ENCODE data around the gene DEFB131B.
"Not testable (repeated sequence)": the region's sequence is repeated elsewhere in the genome, so short reads cannot be mapped to it uniquely, and the experiment has no call there.

The DEFB131B gene

DNA sequence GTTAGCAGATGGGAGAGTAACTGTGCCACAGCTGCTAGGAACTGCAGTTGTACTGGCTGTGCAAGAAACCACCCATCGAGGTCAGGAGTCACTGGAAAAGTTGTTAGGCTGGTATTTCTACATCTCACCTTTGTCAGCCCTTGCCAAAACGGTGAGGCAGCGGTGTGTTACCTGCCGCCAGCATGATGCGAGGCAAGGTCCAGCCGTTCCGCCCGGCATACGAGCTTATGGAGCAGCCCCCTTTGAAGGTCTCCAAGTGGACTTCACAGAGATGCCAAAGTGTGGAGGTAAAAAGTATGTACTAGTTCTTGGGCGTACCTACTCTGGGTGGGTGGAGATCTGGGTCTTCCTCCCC is 33.7 kb downstream of the DEFB131B start:
- not testable (repeated sequence) for DNase-seq

DNA sequence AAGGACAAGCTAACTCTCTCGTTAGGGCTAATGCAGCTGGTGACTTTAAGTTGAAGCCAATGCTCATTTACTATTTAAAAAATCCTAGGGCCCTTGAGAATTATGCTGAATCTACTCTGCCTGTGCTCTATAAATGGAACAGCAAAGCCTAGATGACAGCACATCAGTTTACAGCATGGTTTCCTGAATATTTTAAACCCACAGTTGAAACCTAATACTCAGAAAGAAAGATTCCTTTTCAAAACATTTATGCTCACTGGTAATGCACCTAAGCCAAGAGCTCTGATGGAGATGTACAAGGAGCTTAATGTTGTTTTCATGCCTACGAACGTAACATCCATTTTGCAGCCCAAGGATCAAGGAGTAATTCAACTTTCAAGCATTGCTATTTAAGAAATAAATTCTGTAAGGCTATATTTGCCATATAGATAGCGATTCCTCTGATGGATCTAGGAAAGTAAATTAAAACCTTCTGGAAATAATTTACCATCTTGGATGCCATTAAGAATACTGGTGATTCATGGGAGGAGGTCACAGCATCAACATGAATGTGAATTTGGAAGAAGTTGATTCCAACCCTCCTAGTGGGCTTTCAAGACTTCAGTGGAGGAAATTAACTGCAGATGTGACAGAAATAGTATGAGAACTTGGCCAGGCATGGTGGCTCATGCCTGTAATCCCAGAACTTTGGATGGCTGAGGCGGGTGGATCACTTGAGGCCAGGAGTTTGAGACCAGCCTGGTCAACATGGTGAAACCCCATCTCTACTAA is 35.7 kb downstream of the DEFB131B start:
- no peak for DNase-seq

DNA sequence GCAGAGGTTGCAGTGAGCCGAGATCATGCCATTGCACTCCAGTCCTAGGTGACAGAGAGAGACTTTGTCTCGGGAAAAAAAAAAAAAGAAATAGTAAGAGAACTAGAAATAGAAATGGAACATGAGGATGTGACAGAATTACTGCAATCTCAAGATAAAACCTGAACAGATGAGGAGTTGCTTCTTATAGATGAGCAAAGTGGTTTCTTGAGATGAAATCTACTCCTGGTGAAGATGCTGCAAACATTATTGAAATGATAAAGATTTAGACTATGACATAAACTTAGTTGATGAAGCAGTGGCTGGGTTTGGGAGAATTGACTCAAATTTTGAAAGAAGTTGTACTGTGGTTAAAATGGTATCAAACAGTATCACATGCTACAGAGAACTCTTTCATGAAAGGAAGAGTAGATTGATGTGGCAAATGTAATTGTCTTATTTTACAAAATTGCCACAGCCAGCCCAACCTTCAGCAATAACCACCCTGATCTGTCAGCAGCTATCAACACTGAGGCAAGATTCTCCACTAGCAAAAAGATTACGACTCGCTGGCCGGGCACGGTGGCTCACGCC is 36.5 kb downstream of the DEFB131B start:
- DNase-seq: no peak

DNA sequence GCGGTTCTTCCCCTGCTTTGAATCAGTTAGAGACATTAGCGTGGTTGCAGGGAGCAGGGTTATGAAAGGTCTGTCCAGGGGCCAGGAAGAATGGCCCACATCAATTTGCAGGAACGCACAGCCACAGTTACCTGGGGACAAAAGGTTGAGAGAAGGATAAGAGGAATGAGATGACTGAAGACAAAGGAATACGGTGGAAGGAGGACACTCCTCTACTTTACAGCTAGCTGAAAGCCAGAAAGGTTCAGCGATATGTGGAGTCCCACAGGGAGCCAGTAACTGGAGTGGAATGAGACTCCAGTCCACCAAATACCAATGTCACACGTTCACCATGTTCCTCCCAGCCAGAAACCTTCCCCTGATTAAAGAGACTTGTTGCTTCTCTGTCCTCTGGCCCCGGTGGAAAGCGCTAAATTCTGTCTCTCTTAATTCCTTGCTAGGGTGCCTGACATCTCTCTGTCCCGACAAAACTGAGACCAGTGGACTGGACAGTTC is 39.4 kb downstream of the DEFB131B start:
- DNase-seq: no peak

DNA sequence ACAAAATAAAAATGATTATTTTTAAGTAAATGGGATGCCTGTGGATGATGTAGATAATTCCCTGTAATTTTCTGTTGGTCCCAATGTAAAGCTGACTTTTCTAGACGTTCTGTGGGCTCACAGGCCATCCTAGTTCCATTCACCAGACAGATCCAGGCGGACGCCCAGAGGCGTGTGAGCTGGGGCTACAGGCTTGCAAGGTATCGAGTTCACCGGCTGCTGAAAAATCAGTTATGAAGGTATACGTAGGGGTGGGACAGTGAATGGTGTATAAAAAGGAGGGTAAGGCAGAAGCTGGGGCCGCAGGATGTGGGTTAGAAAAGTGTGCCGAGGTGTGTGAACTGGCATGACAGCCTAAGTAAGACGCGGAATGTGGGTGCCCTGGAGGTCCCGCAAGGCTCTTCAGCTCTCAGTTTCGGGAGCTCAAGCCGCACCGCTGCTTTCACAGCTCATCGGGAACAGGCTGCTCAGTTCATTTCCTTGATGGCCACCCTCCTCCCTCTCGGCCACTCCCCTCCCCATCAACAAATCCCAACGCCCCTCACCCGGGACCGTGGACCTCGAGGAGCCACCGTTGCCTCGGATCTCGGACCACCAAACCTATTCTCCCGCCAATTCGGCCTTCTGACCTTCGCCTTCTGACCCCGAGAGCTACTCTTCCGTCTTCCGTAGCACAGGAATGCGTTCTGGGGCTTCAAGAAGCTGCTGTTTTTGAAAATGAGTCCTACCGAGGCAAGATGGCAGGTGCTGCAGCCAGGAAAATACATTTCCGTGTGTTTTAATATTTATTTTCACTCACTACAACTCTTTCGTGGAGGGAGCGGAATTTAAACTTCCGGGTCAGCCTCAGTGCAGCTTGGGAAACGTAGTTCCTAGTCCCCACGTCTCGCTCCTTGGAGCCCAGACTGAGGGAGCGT is 49.8 kb downstream of the DEFB131B start, which contains the start of gene XNDC1N:
Gene XNDC1N, minus strand, starts transcription at position 775 of the 917 bp plus-strand sequence. CDS start 5,241 bp downstream, outside the sequence.
- DNase-seq: peak; percentile 88

DNA sequence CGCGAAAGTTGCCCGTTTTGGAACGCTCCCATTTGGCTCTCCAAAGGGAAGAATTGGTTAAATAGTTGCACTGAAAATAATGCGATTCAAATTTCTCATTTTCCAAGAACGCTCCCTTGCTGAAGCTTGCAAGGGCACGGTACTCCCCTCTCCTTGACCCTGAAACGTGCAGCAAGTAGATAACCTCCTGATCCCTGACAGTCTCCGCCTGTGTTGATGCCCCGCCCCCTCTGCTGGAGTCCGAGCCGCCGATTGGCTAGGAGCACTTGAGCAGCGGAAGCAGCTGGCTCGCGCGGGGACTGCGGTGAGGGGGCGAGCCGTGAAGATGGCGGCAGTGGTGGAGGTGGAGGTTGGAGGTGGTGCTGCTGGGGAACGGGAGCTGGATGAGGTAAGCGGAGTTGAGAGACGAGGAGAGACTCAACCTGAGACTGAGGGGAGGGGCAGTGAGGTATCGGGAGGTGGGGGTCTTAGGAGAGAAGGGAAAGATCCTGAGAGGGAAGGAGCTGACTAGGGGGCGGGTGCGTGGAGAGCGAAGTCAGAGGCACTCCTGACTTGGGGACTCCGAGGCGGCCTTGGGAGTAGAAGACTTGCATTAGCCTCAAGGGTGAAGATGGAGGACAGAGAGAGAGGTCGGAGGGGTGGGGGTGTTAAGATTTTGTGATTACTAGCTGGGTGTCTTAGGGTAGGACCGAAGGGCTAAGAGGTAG is 50.6 kb downstream of the DEFB131B start, which contains the start of gene RNF121:
Gene RNF121, plus strand, starts transcription at position 310 of the 707 bp plus-strand sequence. Its CDS starts 16 bp downstream, at position 326.
- peak; percentile 97 for DNase-seq

DNA sequence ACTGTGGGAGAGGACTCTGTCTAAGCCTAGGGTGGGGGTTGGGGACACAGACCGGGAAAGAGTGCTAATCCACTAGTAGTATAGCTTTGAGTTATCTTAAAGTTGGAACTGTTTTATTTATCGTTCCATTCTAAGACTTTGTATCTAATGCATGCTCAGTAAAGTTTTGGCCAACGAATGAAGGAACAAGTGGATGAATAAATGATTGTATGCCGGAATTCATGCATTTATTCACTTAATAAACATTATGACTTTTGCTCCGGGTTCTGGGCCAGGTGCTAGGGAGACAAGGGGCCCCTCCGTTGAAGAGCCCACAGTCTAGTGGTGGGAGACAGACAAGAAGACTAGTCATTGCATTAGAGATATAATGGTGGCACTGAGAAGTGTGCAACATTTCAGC is 51.2 kb downstream of the DEFB131B start:
- no peak for DNase-seq

DNA sequence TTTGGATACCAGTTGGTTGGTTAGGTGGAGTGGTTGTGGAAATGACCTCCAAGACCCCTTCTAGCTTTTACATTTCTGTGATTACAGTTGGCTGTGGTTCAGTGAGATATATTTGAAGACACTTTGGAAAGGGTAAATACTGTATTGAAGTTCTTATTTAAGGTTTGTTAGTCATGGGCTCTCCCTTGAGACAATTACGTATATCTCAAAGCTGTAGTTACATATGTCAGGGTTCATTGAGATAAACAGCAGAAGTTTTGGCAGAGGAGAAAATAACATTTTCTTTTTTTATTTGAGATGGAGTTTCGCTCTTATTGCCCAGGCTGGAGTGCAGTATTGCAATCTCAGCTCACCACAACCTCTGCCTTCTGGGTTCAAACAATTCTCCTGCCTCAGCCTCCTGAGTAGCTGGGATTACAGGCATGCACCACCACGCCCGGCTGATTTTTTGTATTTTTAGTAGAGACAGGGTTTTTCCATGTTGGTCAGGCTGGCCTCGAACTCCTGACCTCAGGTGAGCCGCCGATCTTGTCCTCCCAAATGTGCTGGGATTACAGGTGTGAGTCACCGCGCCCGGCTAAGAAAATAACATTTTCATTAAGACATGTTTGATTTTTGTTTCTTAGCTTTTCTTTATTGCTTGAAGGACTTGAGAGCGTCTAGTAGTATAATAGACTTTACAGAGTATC is 52.4 kb downstream of the DEFB131B start:
- DNase-seq: no peak

DNA sequence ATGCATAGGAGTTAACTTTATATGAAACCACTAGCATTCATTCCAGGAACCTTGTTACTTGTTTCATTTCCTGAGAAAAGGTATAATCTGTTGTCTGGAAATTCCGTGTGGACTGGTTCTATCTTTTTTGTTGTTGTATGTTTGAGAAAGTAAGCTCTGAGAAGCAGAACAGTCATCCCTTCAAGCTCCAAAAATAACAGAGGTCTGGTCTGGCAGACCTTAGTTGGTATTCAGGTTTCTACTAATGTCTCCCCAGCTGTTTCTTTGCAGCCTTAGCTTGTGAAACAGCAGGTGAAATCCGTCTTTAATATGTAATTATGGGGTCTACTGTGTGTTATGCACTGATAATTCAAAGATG is 53.0 kb downstream of the DEFB131B start:
- no peak for DNase-seq

DNA sequence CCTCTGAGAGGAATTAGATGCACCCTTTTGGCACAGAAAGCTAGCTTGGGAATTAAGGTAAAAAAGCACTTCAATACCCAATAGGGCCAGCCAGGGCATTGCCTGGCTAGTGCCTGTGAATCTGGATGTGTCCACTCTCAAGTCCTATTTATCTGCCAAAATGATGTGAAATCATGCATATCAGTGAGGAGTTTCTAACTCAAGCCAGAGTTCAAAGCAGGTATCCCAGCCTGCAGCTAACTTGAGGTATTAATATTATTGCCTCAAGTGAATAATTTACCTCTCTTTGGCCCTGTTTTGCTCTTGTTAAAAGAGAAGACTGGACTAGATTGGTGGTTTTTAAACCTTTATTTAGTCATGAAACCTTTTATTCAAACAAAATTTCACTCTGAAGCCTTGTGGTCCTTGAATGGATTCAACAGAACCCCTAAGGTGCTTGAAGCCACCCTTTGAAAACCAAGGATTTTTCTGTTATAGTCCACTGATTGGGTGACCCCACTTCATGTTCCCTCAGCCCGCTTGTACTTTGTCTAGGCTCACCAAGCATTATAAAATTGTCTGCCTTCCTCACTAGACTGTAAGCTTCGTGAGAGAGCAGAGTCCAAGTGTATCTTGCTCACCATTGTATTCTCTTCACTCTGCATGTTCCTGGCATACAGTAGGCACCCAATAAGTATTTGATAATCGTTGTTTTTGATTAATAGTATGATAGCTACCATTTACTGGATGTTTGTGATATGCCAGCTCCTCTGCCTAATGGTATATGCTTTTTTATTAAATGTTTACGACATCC is 55.1 kb downstream of the DEFB131B start:
- no peak for DNase-seq
